ENCODE data around the gene ZFHX3. TPM values are rescaled to one million over a fixed set of nuclear protein-coding genes. Genes with fewer than 3 reads are reported as not detected.

The ZFHX3 gene
- total RNA-seq, 2 donors from 2014 or later, result 9.2 to 18.9 TPM

- H3K27ac ChIP-seq, result no peak overlapping the region
- no peaks in the 10 kb centered on the region for H3K27me3 ChIP-seq
- no peak for DNase-seq (ENCODE audit: low spot score)
- peaks cover 0 to 34% of the 10 kb centered on the region in 2 donors for H3K4me1 ChIP-seq
- H3K4me3 ChIP-seq, result no peak overlapping the region
- TF ChIP-seq CTCF (IDR thresholded peaks at IDR 0.05), result no peak
- H3K36me3 ChIP-seq, result no peaks in the 10 kb centered on the region
- no peaks in the 10 kb centered on the region for H3K9me3 ChIP-seq
Observed at GRCh38 chr16:72972878-72973571, 74.9 kb downstream of the ZFHX3 start.

GRCh38 chr16:72971370-72971769 is 76.6 kb downstream of the ZFHX3 start:
- Histone ChIP-seq H3K9me3 (no peaks in the 10 kb centered on the region), H3K27ac (no peak overlapping the region), H3K4me3 (no peak overlapping the region), H3K27me3 (no peaks in the 10 kb centered on the region), H3K36me3 (no peaks in the 10 kb centered on the region), H3K4me1 (peaks cover 0 to 25% of the 10 kb centered on the region in 2 donors)
- DNase-seq (ENCODE audit: low spot score), result no peak
- TF ChIP-seq CTCF (IDR thresholded peaks at IDR 0.05), result no peak

GRCh38 chr16:72970656-72971055 is 77.3 kb downstream of the ZFHX3 start:
- H3K27me3 ChIP-seq, result no peaks in the 10 kb centered on the region
- H3K9me3 ChIP-seq, result no peaks in the 10 kb centered on the region
- peaks cover 0 to 19% of the 10 kb centered on the region in 2 donors for H3K4me1 ChIP-seq
- H3K36me3 ChIP-seq, result no peaks in the 10 kb centered on the region
- H3K27ac ChIP-seq, result no peak overlapping the region
- no peak for DNase-seq (ENCODE audit: low spot score)
- H3K4me3 ChIP-seq, result no peak overlapping the region
- TF ChIP-seq CTCF (IDR thresholded peaks at IDR 0.05), result no peak

GRCh38 chr16:72969812-72970211 is 78.1 kb downstream of the ZFHX3 start:
- no peak for DNase-seq (ENCODE audit: low spot score)
- no peak overlapping the region for H3K4me3 ChIP-seq
- no peaks in the 10 kb centered on the region for H3K9me3 ChIP-seq
- no peaks in the 10 kb centered on the region for H3K36me3 ChIP-seq
- H3K27ac ChIP-seq, result no peak overlapping the region
- no peaks in the 10 kb centered on the region for H3K27me3 ChIP-seq
- no peak for TF ChIP-seq CTCF (IDR thresholded peaks at IDR 0.05)
- H3K4me1 ChIP-seq, result peaks cover 0 to 15% of the 10 kb centered on the region in 2 donors

- Histone ChIP-seq H3K9me3 (no peaks in the 10 kb centered on the region), H3K36me3 (no peaks in the 10 kb centered on the region), H3K27me3 (no peaks in the 10 kb centered on the region), H3K27ac (peak overlapping the region; percentile 7 to 36), H3K4me3 (no peak overlapping the region), H3K4me1 (peaks cover 0 to 9% of the 10 kb centered on the region in 2 donors)
- DNase-seq (ENCODE audit: low spot score), result no peak
- no peak for TF ChIP-seq CTCF (IDR thresholded peaks at IDR 0.05)
Observed at GRCh38 chr16:72969146-72969545, 78.8 kb downstream of the ZFHX3 start.

- Histone ChIP-seq H3K36me3 (no peaks in the 10 kb centered on the region), H3K27me3 (no peaks in the 10 kb centered on the region), H3K4me1 (peaks cover 0 to 11% of the 10 kb centered on the region in 2 donors), H3K9me3 (no peaks in the 10 kb centered on the region), H3K27ac (peak overlapping the region in 1 of 2 donors; percentile 13), H3K4me3 (no peak overlapping the region)
- no peak for DNase-seq (ENCODE audit: low spot score)
- TF ChIP-seq CTCF (IDR thresholded peaks at IDR 0.05), result no peak
Observed at GRCh38 chr16:72967941-72968340, 80.0 kb downstream of the ZFHX3 start.

All from right atrium auricular region (tissue), 2 donors.